Inferior parietal cortex (tissue), 1 donor: ENCODE data around the gene AATF.

Experiments
- DNase-seq: peaks from one replicate; pipeline ENCODE4 v3.0.0-alpha.2; 2016; ENCODE audit errors: extremely low spot score

AATF gene

DNA sequence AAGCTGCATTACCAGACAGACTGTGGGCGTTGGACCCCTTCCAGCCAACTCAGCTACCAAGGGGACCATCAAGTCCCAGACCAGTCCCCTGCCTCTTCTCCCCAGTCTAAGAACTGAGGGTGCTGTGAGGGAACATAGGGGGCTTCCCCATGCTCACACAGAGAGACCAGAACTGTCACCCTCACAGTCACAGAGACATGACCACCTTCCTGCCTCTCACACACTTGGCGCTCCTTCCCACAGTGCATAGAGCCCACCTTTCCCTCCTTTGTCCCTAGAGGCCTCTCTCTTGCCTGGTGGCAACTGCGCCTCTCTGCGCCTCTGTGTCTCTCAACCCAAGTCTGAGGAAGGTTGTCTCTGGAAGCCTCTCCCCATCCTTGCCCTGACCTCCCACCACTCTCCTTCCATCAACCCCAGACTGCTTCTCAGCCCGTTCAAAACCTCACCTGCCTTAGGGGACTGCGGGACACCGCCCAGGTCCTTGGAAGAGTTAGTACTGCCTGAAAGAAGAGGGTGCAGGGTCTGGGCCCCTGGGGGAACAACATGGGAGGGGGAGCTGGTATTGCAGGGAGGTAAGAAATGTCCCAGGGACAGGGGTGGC lies 17.6 kb upstream of the AATF start:
- DNase-seq, result no peak

DNA sequence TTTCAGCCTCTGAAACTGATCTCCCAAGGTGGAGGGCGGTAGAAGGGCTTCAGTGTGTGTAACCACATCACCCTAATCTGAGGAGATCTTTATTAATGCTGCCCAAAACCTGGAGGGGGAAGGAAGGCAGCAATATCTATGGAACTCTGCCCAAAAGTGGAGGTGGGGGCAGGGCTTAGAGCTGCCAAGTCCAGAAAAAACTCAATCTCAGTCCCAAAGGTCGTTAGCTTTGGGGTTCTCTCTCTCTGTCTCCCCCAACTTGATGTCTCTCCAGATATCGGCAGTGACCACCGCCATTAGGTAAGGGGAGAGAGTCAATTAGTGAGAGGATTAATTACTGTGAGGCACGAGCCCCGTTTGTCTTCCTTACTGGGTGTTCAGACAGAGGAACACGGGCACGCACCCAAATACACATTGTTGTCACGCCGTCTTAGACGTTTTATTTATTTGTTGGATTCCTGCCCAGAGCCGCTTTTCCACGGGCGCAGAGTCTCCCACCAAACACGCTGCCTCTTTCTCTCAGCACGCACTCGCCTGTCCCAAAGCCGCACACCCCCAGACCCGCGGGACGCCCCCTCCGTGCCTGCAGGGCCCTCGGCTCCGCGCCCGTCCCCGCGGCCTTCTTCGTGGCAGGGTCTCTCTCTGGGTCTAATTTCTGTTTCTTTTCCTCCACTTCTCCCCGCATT lies 16.9 kb upstream of the AATF start:
- DNase-seq, result no peak

- no peak for DNase-seq
Measured at GRCh38 chr17:36932383-36932693, 16.4 kb upstream of the AATF start.

DNA sequence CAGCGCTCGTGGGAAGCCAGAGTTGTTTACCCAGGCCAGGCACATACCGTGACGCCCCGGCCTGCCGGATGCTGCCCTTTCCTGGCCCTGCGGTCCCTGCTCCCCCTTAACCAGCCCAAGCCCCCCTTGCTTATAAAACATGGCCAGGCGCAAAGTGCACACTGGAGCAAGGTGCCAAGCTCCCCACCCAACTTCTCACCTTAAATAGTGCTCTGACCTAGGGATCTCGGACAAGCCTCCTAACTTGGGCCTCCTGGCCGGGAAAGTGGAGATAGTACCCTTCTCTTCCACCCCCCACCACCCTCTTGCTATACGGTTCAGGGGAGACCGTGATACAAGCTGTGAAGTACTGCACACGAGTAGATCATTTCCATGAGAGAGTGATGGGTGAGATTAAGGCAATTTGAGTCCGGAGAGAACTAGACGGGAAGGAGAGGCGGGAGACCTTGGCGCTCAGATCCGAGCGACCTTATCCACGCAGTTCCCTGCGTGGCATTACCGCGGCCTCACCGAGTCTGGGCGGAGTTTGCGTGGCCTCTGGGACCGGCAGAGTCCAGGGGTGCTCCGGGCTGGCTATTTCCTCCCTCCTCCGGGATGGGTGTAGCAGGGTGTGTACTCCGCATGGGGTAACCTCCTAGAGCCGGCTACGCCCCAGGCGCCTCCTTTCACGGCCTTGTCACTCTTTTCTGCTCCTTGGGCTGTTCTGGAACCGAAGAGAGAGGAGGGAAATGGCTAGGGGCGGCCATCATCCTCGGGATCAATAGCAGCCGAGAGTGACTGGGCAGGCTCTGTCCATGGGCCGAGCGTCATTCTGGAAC lies 15.9 kb upstream of the AATF start:
- DNase-seq, result no peak

DNA sequence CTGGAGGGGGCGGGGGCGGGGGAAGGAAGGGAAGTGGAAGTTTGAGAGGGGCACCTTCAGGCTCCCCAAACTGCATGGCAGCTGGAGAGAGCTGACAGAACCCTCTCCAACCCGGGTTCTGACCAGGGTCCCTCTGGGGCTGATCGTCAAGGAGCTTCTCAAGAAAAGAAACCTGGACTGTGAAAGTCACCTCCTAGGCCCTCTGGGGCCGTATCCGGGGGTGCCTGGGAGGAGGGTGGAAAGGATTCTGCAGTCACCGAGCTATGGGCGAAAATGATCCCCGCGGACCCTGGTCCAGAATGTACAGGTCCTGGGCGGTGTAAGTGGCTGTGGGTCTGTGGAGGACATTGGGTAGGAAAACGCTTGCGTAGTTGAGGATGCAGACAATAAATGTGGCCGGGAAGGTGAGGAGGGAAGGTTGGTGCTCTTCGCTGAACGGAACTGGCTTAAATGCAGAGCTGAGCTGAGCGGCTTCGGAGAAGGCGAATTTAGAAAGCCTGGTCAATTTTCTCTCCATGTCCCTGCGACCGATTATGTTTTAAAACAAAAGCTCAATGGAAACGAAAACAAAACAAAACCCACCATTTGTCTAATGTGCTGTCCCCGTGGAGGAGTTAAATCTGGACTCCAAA lies 15.1 kb upstream of the AATF start:
- no peak for DNase-seq

GRCh38 chr17:36934144-36934691 lies 14.5 kb upstream of the AATF start:
- DNase-seq, result no peak

- no peak for DNase-seq
Measured at GRCh38 chr17:36934692-36935630, 13.8 kb upstream of the AATF start.

GRCh38 chr17:36935671-36936454 lies 12.9 kb upstream of the AATF start:
- no peak for DNase-seq

GRCh38 chr17:36936455-36937000 lies 12.2 kb upstream of the AATF start:
- no peak for DNase-seq

DNA sequence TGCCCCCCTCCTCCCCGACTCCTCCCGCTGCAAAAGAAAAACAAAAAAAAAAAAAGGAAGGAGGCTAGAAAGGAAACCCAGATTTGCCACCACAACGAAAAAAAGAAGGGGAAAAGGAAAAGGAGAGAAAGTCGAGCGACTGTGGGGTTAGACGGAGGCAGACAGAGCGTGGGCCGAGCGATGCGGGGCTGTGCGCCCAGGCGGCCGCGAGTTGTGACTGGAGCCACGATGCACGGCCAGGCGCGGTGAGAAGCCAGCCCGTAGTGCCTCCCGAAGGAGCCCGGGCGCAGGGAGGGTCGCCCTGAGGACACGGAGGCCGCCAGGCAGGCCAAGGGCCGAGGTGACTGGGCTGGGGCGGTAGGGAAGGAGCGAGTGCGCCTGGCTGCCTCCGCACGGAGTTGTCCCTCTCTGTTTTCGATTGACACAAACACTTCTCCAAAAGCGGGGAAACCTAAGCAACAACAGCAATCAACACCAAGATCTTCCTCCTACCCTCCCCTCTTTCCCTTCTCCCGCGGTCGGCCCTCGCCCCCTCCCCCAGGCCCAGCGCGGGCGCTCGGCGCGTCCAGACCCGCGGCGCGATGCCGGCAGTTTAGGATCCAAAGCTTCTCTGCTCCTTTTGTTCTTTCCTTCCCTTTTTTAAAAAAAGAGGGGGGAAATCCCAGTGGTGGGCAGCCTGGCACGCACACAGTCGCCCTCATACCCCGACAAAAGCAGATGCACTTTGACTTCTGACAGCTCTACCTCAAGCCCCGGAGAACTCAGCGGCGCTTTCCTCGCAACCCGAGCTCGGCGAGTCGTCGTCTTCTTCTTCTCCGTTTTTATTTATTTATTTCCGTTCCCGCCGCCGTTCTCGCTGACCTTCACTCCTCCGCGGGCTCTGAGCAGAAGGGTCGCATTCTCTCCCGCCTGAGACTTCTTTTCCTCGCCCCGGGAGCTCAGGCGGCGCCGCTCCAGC lies 11.5 kb upstream of the AATF start, which contains the start of gene LHX1:
Gene LHX1 (plus strand): TSS at position 475 of the 958 bp plus-strand sequence. CDS start 723 bp downstream, outside the sequence.
- DNase-seq, result no peak

GRCh38 chr17:36937959-36938565 lies 10.7 kb upstream of the AATF start:
- no peak for DNase-seq

GRCh38 chr17:36938566-36939051 lies 10.1 kb upstream of the AATF start:
- no peak for DNase-seq

DNA sequence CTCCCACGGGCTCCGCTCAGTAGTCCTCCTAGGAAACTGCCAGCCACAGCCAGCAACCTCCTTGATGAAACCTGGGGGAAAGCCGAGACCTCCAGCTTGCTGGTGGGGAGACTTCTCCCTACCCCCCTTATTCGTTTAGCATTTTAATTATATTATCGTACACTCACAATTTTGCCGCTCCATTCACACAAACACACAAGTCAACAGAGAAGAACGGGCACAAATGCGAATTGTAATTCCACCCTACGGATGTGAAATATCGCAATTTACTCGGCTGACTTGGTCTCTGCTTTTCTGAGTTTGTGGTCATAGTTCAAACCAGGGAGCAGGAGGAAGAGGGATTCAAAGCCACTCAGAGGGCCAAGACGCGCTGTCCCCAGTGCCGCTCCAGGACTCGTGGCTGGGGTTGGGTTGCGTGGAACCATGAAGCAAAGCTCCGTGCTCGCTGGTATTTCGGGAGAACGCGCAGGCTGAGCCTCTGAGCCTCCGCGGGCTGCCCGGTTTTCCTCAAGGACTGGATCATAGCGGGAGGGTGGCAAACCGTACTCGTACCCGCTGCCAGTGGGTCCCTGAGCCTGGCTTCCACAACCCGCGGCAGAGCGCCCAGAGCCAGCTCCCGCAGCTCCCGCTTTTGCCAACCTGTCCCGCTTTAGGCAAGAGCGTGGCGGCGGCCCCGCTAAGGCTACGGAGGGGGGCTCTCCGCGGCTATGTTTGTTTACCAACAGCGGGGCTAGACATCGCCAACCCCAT lies 9.5 kb upstream of the AATF start:
- DNase-seq, result no peak

DNA sequence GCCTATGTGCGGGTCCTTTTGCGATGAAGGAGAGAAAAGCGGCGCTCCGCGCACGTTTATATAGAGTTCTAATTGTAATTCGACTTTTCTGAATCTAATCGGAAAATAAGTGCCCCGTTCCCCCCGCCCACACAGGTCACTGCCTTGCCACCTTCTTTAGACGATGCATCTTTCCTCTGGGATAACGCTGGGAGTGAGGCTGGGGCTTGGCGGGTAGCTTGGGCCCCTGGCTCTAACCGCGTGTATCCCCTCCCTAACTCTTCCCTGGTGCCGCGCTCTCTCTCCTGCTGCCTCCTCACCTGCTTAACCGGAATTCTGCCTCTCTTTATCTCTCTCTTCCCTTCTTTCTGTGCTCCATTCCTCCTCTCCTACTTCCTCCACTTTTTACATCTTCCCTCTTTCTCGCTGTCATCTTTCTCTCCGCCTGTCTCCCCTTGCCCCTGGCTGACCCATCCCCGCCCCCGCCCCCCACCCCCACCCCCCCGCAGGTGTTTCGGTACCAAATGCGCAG lies 8.9 kb upstream of the AATF start:
- no peak for DNase-seq

- DNase-seq, result no peak
Measured at GRCh38 chr17:36940313-36941264, 8.2 kb upstream of the AATF start.
